ENCODE measurements around the gene RNF157.
A peak's percentile ranks its signal among the peaks of the same experiment; 100 is the strongest.
"Not testable (repeated sequence)": the region's sequence is repeated elsewhere in the genome, so short reads cannot be mapped to it uniquely, and the experiment has no call there.

RNF157 gene

GRCh38 chr17:76255801-76256429 lies 15.6 kb upstream of the RNF157 start:
- DNase-seq (ENCODE audit: insufficient read length, low spot score), result no peak

GRCh38 chr17:76254275-76254674 lies 14.0 kb upstream of the RNF157 start:
- no peak for FAIRE-seq
- DNase-seq (ENCODE audit: insufficient read length, low spot score), result no peak

More at GRCh38 chr17:76255801-76256429, 15.6 kb upstream of the RNF157 start:
- no peak for FAIRE-seq

GRCh38 chr17:76253841-76254240 lies 13.5 kb upstream of the RNF157 start:
- no peak for DNase-seq (ENCODE audit: insufficient read length, low spot score)

GRCh38 chr17:76252967-76253766 lies 12.9 kb upstream of the RNF157 start:
- not testable (repeated sequence) for FAIRE-seq; DNase-seq (ENCODE audit: insufficient read length, low spot score)

More at GRCh38 chr17:76253841-76254240, 13.5 kb upstream of the RNF157 start:
- no peak for FAIRE-seq

GRCh38 chr17:76252040-76252954 lies 12.0 kb upstream of the RNF157 start:
- peak; percentile 58 for FAIRE-seq
- peak; percentile 61 for DNase-seq (ENCODE audit: insufficient read length, low spot score)

- no peak for FAIRE-seq
- no peak for DNase-seq (ENCODE audit: insufficient read length, low spot score)
Observed at GRCh38 chr17:76251478-76252039, 11.3 kb upstream of the RNF157 start.

- no peak for FAIRE-seq
- DNase-seq (ENCODE audit: insufficient read length, low spot score), result no peak
Observed at GRCh38 chr17:76250141-76250540, 9.8 kb upstream of the RNF157 start.

GRCh38 chr17:76248013-76248782 lies 7.9 kb upstream of the RNF157 start:
- DNase-seq (ENCODE audit: insufficient read length, low spot score), result no peak
- FAIRE-seq, result no peak

- FAIRE-seq (no peak), DNase-seq (ENCODE audit: insufficient read length, low spot score) (no peak)
Observed at GRCh38 chr17:76247304-76247703, 7.0 kb upstream of the RNF157 start.

GRCh38 chr17:76246080-76247066 lies 6.1 kb upstream of the RNF157 start:
- DNase-seq (ENCODE audit: insufficient read length, low spot score) (no peak), FAIRE-seq (no peak)

GRCh38 chr17:76244721-76245120 lies 4.4 kb upstream of the RNF157 start:
- not testable (repeated sequence) for DNase-seq (ENCODE audit: insufficient read length, low spot score); FAIRE-seq

- FAIRE-seq (no peak), DNase-seq (ENCODE audit: insufficient read length, low spot score) (no peak)
Observed at GRCh38 chr17:76243826-76244679, 3.8 kb upstream of the RNF157 start.

GRCh38 chr17:76241691-76242255 lies 1.5 kb upstream of the RNF157 start:
- no peak for DNase-seq (ENCODE audit: insufficient read length, low spot score)
- no peak for FAIRE-seq

GRCh38 chr17:76241204-76241538 lies 878 bp upstream of the RNF157 start:
- FAIRE-seq (no peak), DNase-seq (ENCODE audit: insufficient read length, low spot score) (no peak)

- FAIRE-seq (no peak), DNase-seq (ENCODE audit: insufficient read length, low spot score) (no peak)
Observed at GRCh38 chr17:76239538-76240274, 587 bp downstream of the RNF157 start.

GRCh38 chr17:76238847-76239537 lies 1.3 kb downstream of the RNF157 start:
- FAIRE-seq, result no peak
- no peak for DNase-seq (ENCODE audit: insufficient read length, low spot score)
